GM19328 (cell line): ENCODE data around the gene EVPL.
"Not testable (repeated sequence)": the region's sequence is repeated elsewhere in the genome, so short reads cannot be mapped to it uniquely, and the experiment has no call there.

Experiments used
- ATAC-seq: cut with Tn5 transposase; IDR thresholded peaks from one replicate; pipeline ENCODE4 v1.9.1; 2021; ENCODE audit warnings: mild to moderate bottlenecking, moderate library complexity; ENCODE audit not compliant: unreplicated experiment

The EVPL gene

GRCh38 chr17:75970011-75970523, 57.0 kb downstream of the EVPL start:
- no peak for ATAC-seq

GRCh38 chr17:75969044-75969443, 58.1 kb downstream of the EVPL start:
- not testable (repeated sequence) for ATAC-seq

- no peak for ATAC-seq
Measured at GRCh38 chr17:75965468-75965867, 61.6 kb downstream of the EVPL start.

- ATAC-seq = no peak
Measured at GRCh38 chr17:75959839-75960511, 67.1 kb downstream of the EVPL start.

DNA sequence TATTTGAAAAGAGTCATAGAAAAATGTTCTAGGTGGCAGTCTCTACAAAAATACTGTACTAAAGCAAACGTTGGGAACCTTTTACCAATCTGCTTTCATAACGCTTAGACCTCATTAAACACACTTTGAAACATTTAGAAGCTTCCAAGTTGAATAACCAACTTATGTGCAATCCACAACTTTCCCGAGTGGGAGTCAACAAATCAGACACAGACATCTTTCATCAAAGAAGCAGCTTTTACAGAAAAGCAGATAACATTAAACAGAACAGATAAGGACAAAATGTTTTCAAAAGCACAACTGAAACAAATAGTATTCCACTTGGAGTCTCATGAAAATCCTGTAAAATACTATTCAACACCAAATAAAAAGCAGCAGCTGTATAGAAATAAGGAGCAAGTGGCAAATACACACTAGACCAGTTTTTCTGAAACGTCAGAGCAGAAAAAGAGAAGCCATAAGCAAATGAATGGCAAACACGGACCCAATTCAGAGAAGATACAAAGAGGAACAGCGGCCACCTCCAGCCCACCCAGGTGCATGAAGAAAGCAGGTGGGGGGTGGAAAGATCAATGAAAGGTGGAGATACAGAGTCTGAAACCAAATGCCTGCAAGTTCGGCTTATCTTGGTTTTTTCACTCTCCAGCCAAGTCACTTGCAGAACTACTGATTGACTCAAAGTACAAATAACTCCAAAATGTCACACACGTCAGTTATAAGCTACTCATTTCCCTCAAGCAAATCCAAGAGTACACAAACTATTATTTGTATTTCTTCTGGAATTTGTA, 67.9 kb downstream of the EVPL start:
- ATAC-seq = no peak
